ENCODE measurements around the gene MEX3A. TPM values are rescaled to one million over a fixed set of nuclear protein-coding genes. Genes with fewer than 3 reads are reported as not detected.

Gene MEX3A
- total and polyA plus RNA-seq, 3 experiments from 2014 or later, result 0.24 to 1.0 TPM; not detected in 1

- peak in 1 of 5 donors; percentile 24 for DNase-seq
- POLR2A ChIA-PET, result interaction anchor here (0.6 to 1.9 kb wide), 6 partner anchors 9 to 25 kb away, joined by 3 to 10 read pairs (median 3); no protein-coding TSS in a partner anchor
- CTCF ChIA-PET, result interaction anchor here (9.0 to 25.4 kb wide), 2 partner anchors 13 to 16 kb away, joined by 78 to 702 read pairs; no protein-coding TSS in a partner anchor
- peak overlapping the region; percentile 93 for H3K27ac ChIP-seq (ENCODE audit: low read depth, low read length)
- peaks cover 31 to 62% (median 44%) of the 10 kb centered on the region in 3 donors for H3K4me1 Mint-ChIP-seq
- H3K27ac Mint-ChIP-seq, result peak overlapping the region; percentile 64 to 100 (median 97)
- H3K9me3 ChIP-seq (ENCODE audit: low read length), result no peaks in the 10 kb centered on the region
- no peaks in the 10 kb centered on the region for H3K36me3 ChIP-seq (ENCODE audit: insufficient read depth, low read length)
- H3K27me3 ChIP-seq (ENCODE audit: insufficient read depth, low read length, poor library complexity, severe bottlenecking), result peaks cover 3% of the 10 kb centered on the region
- peaks cover 0 to 8% of the 10 kb centered on the region in 2 donors for H3K27me3 Mint-ChIP-seq
- peaks cover 27% of the 10 kb centered on the region for H3K4me1 ChIP-seq (ENCODE audit: insufficient read depth, low read length)
- H3K9me3 Mint-ChIP-seq, result peaks cover 0 to 2% (median 0%) of the 10 kb centered on the region in 5 donors
- H3K4me3 ChIP-seq (ENCODE audit: low read length), result peak overlapping the region; percentile 77
- peak overlapping the region; percentile 90 to 98 (median 93) for H3K4me3 Mint-ChIP-seq
- H3K36me3 Mint-ChIP-seq, result peaks cover 0 to 25% (median 0%) of the 10 kb centered on the region in 3 donors
These were observed 33.5 kb upstream of the MEX3A start for GRCh38 chr1:156115514-156116374.

GRCh38 chr1:156114919-156115513, 32.8 kb upstream of the MEX3A start:
- H3K27me3 ChIP-seq (ENCODE audit: insufficient read depth, low read length, poor library complexity, severe bottlenecking), result peaks cover 3% of the 10 kb centered on the region
- no peaks in the 10 kb centered on the region for H3K36me3 ChIP-seq (ENCODE audit: insufficient read depth, low read length)
- Mint-ChIP-seq H3K4me1 (peaks cover 27 to 55% (median 37%) of the 10 kb centered on the region in 3 donors), H3K36me3 (peaks cover 0 to 22% (median 0%) of the 10 kb centered on the region in 3 donors), H3K27ac (peak overlapping the region; percentile 64 to 100 (median 97)), H3K4me3 (peak overlapping the region; percentile 90 to 98 (median 93)), H3K9me3 (peaks cover 0 to 2% (median 0%) of the 10 kb centered on the region in 5 donors), H3K27me3 (peaks cover 0 to 8% of the 10 kb centered on the region in 2 donors)
- ChIA-PET POLR2A (interaction anchor here (0.6 to 1.9 kb wide), 7 partner anchors 8 to 98 kb away, joined by 3 to 10 read pairs (median 3); partner anchors contain the start of gene PMF1), CTCF (interaction anchor here (9.0 to 25.4 kb wide), 2 partner anchors 13 to 16 kb away, joined by 78 to 702 read pairs; no protein-coding TSS in a partner anchor)
- peaks cover 20% of the 10 kb centered on the region for H3K4me1 ChIP-seq (ENCODE audit: insufficient read depth, low read length)
- H3K4me3 ChIP-seq (ENCODE audit: low read length), result peak overlapping the region; percentile 77
- DNase-seq, result peak in 3 of 5 donors; percentile 8 to 33 (median 26)
- H3K9me3 ChIP-seq (ENCODE audit: low read length), result no peaks in the 10 kb centered on the region
- peak overlapping the region; percentile 93 for H3K27ac ChIP-seq (ENCODE audit: low read depth, low read length)

- peak within 1 kb of the TSS; percentile 93 for H3K27ac ChIP-seq (ENCODE audit: low read depth, low read length)
These were observed 32.0 kb upstream of the MEX3A start, which contains the start of gene LMNA for GRCh38 chr1:156114101-156114918. TSS of gene LMNA (plus strand) at chr1:156114711. CDS start at chr1:156114919, 208 bp downstream.

GRCh38 chr1:156113282-156113950, 31.2 kb upstream of the MEX3A start:
- Mint-ChIP-seq H3K27ac (peak overlapping the region; percentile 51 to 100 (median 97)), H3K27me3 (peaks cover 0 to 8% of the 10 kb centered on the region in 2 donors), H3K4me1 (peaks cover 21 to 43% (median 29%) of the 10 kb centered on the region in 3 donors), H3K9me3 (peaks cover 0 to 2% (median 0%) of the 10 kb centered on the region in 5 donors), H3K4me3 (peak overlapping the region; percentile 29 to 96 (median 90)), H3K36me3 (peaks cover 0 to 17% (median 0%) of the 10 kb centered on the region in 3 donors)
- H3K36me3 ChIP-seq (ENCODE audit: insufficient read depth, low read length), result no peaks in the 10 kb centered on the region
- ChIA-PET CTCF (interaction anchor here (0.6 to 25.4 kb wide), 3 partner anchors 10 to 15 kb away, joined by 3 to 702 read pairs (median 78); no protein-coding TSS in a partner anchor), POLR2A (interaction anchor here (0.5 to 1.3 kb wide), 3 partner anchors 9 to 16 kb away, joined by 3 to 5 read pairs (median 4); no protein-coding TSS in a partner anchor)
- DNase-seq, result no peak
- H3K4me3 ChIP-seq (ENCODE audit: low read length), result no peak overlapping the region
- H3K4me1 ChIP-seq (ENCODE audit: insufficient read depth, low read length), result peaks cover 17% of the 10 kb centered on the region
- peak overlapping the region; percentile 93 for H3K27ac ChIP-seq (ENCODE audit: low read depth, low read length)
- H3K9me3 ChIP-seq (ENCODE audit: low read length), result no peaks in the 10 kb centered on the region
- H3K27me3 ChIP-seq (ENCODE audit: insufficient read depth, low read length, poor library complexity, severe bottlenecking), result peaks cover 3% of the 10 kb centered on the region

More at GRCh38 chr1:156114101-156114918, 32.0 kb upstream of the MEX3A start, which contains the start of gene LMNA:
- H3K27me3 ChIP-seq (ENCODE audit: insufficient read depth, low read length, poor library complexity, severe bottlenecking), result peaks cover 3% of the 10 kb centered on the region
- Mint-ChIP-seq H3K9me3 (peaks cover 0 to 2% (median 0%) of the 10 kb centered on the region in 5 donors), H3K4me3 (peak within 1 kb of the TSS; percentile 90 to 98 (median 93)), H3K4me1 (peaks cover 24 to 48% (median 32%) of the 10 kb centered on the region in 3 donors), H3K27ac (peak within 1 kb of the TSS; percentile 81 to 100 (median 97)), H3K36me3 (peaks cover 0 to 19% (median 0%) of the 10 kb centered on the region in 3 donors), H3K27me3 (peaks cover 0 to 8% of the 10 kb centered on the region in 2 donors)
- POLR2A ChIA-PET, result interaction anchor here (0.5 to 1.9 kb wide), 6 partner anchors 8 to 98 kb away, joined by 3 to 10 read pairs (median 4); partner anchors contain the start of gene PMF1
- DNase-seq, result peak; percentile 34 to 91 (median 73)
- H3K36me3 ChIP-seq (ENCODE audit: insufficient read depth, low read length), result no peaks in the 10 kb centered on the region
- H3K9me3 ChIP-seq (ENCODE audit: low read length), result no peaks in the 10 kb centered on the region
- CTCF ChIA-PET, result interaction anchor here (9.0 to 25.4 kb wide), 2 partner anchors 14 to 15 kb away, joined by 78 to 702 read pairs; no protein-coding TSS in a partner anchor
- peaks cover 17% of the 10 kb centered on the region for H3K4me1 ChIP-seq (ENCODE audit: insufficient read depth, low read length)
- H3K4me3 ChIP-seq (ENCODE audit: low read length), result peak within 1 kb of the TSS; percentile 77

- H3K27ac ChIP-seq (ENCODE audit: low read depth, low read length), result no peak overlapping the region
- H3K4me1 ChIP-seq (ENCODE audit: insufficient read depth, low read length), result peaks cover 17% of the 10 kb centered on the region
- ChIA-PET CTCF (interaction anchor here (0.6 to 25.4 kb wide), 4 partner anchors 11 to 18 kb away, joined by 3 to 702 read pairs (median 43); no protein-coding TSS in a partner anchor), POLR2A (interaction anchor here (0.7 kb wide), 1 partner anchor 17 kb away, joined by 4 read pairs; no protein-coding TSS in a partner anchor)
- H3K9me3 ChIP-seq (ENCODE audit: low read length), result no peaks in the 10 kb centered on the region
- H3K36me3 Mint-ChIP-seq, result peaks cover 0 to 15% (median 0%) of the 10 kb centered on the region in 3 donors
- H3K9me3 Mint-ChIP-seq, result peaks cover 0 to 2% (median 0%) of the 10 kb centered on the region in 5 donors
- no peaks in the 10 kb centered on the region for H3K36me3 ChIP-seq (ENCODE audit: insufficient read depth, low read length)
- peaks cover 0 to 8% of the 10 kb centered on the region in 2 donors for H3K27me3 Mint-ChIP-seq
- peak overlapping the region in 7 of 8 donors; percentile 42 to 98 (median 81) for H3K27ac Mint-ChIP-seq
- peaks cover 19 to 40% (median 26%) of the 10 kb centered on the region in 3 donors for H3K4me1 Mint-ChIP-seq
- DNase-seq, result no peak
- peak overlapping the region in 3 of 7 donors; percentile 32 to 90 (median 89) for H3K4me3 Mint-ChIP-seq
- no peak overlapping the region for H3K4me3 ChIP-seq (ENCODE audit: low read length)
- peaks cover 3% of the 10 kb centered on the region for H3K27me3 ChIP-seq (ENCODE audit: insufficient read depth, low read length, poor library complexity, severe bottlenecking)
These were observed 30.2 kb upstream of the MEX3A start for GRCh38 chr1:156112276-156113137.
